OCI-LY3 (cell line): ENCODE results near the gene APOL4.

Experiments used
- CTCF ChIP-seq: fragments of 200-600, 300-600 bp; sonication (generic); IDR thresholded peaks from 2 replicates; pipeline ENCODE4 v1.5.1; 2014; ENCODE audit warnings: antibody characterized with exemption, low read length, low read depth
- EZH2phosphoT487 ChIP-seq: fragments of 200-600 bp; shearing (Covaris generic); IDR thresholded peaks from 2 replicates; pipeline ENCODE4 v1.6.1; 2018; ENCODE audit warnings: antibody characterized with exemption, mixed run types, low read depth

GRCh38 chr22:36175892-36176291 lies 25.7 kb downstream of the APOL4 start:
- TF ChIP-seq EZH2phosphoT487: no peak
- no peak for TF ChIP-seq CTCF
